Measurements from ENCODE around the gene FHOD1. TPM values are rescaled to one million over a fixed set of nuclear protein-coding genes. Genes with fewer than 3 reads are reported as not detected.

Gene FHOD1
- total RNA-seq, 1 experiment from 2014 or later = 13.2 TPM

DNA sequence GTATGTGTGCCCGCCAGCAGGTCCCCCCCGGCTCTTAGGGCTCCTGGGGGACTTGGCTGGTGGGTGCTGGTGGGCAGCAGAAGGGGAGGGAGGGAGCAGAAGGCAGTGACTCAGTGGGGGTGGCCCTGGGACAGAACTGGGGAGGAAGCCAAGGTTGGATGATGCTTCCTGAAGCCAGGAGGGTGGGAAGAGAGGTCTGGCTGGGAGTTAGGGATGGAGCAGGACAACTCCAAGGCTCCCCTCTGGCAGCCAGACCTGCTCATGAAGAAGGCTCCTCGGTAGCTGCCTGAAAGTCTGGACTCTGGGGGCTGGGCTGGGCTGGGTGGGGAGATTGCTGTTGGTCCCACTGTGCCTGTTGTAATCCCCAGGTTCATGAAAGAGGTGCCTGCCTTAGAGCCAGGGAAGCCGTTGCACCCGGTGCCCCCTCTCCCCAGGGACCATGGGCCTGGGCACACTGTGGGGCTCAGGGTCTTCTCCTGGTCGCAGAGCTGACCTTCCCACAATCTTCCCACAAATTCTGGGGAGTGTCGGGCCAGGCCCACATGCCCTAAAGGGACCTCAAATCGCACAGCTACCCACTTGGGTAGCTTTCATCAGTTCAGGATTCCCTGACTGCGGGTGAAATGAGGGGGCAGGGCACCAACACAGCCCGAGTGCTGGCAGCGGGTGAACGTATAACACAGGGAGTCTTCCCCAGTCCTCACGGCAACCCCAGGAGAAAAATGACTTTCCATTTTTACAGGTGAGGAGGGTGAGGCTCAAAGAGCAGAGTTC lies 30.9 kb upstream of the FHOD1 start:
- peak; percentile 84 for DNase-seq (ENCODE audit: low spot score)

DNA sequence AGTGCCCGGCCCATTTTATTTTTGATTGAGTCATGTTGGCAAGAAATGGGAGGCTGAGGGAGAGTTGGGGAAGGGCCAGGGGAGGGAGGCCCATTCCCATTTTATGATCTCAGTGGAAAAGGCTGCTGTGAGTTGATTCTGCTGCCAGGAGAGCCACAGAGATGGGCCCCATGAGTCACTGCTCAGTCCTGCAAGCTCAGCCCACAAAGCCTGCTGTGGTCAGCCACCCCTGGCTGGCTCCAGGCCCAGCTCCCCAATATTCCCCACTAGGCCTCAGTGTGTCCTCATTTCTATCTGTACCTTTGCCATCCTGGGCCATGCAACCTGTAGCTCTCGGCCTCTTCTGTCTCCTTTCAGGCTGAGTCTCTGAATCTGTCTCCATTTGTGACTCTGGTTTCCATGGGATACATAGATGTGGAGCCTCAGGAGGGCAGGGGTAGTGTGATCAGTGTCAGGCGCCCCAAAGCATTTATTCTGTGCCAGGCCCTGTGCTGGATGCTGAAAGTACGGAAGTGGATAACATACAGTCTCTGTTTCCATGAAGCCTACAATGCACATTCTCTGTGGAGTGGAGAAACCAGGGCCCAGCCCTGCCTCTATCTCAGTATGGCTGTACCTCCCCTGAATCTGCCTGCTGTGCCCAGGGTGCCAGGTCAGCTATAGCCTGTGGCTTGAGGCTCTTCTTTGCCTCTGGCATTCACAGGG lies 30.2 kb upstream of the FHOD1 start:
- peak; percentile 99 for DNase-seq (ENCODE audit: low spot score)

DNA sequence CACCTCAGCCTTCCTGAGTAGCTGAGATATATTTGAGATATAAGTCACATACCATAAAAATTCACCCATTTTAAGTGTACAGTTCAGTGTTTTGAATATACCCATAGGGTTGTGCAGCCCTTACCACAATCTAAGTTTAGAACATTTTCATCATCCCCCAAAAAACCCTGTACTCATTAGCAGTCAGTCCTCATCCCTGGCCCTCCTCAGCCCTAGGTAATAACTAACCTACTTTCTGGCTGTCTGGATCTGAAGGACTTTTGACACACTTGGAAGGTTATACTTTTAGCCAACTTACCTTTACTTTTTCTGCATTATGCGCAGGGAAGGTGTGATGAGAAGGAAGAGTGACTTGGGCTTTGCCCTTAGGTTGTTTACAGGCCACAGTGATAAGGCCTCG lies 28.0 kb upstream of the FHOD1 start:
- no peak for DNase-seq (ENCODE audit: low spot score)

DNA sequence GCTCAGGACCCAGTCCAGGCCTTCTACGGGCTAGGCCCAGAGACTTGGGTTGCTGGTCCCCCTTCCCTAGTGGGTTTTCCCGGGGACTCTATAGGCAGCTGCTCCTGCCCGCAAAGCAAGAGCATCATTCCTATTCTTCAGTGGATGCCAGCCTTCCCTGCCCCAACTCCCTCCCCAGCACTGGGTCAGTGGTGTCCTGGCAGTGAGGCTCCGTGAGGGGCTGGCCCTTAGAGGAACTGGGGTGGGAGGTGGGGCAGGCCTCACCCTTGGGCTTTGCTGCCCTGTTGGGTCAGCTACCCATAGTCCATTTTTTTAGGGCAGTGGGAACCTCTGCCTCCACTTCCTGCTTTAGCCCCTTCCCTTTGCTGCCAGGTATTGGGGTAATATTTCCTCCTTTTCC lies 24.2 kb upstream of the FHOD1 start:
- no peak for DNase-seq (ENCODE audit: low spot score)

DNA sequence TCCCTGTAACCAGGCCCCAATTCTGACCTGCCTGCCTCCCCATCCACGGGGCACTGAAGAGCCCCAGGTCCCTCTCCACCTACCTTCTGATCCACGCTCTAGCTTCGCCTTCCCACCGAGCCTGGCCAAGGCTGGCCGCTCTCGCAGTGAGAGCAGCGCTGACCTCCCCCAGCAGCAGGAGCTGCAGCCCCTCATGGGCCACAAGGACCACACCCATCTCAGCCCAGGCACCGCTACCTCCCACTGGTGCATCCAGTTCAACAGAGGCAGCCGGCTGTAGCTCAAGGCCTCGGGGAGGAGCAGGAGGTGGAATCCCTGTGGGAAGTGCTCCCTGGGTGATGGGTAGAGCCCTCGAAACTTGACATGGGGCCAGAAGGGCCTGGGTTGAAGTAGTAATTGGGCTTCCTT lies 23.7 kb upstream of the FHOD1 start:
- no peak for DNase-seq (ENCODE audit: low spot score)

DNA sequence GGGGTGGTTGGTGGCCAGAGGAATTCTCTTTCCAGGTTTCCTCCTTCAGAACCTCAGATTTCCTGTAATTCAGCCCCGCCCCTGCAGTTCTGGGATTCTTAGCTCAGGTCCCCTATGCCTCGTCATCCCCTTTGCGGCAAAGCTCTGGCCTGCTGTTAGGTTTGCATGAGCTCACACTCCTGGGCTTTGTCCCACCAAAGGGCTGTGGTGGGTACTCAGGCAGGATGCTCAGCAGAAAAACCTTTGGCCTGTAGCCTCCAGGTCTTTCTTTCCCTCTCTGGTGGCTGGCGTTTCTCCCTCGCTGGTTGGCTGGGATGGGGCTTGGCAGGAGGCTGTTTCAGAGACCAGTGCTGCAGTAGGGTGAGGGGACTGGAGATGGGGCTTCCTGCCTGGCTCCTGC lies 22.5 kb upstream of the FHOD1 start:
- DNase-seq (ENCODE audit: low spot score) = peak; percentile 60

DNA sequence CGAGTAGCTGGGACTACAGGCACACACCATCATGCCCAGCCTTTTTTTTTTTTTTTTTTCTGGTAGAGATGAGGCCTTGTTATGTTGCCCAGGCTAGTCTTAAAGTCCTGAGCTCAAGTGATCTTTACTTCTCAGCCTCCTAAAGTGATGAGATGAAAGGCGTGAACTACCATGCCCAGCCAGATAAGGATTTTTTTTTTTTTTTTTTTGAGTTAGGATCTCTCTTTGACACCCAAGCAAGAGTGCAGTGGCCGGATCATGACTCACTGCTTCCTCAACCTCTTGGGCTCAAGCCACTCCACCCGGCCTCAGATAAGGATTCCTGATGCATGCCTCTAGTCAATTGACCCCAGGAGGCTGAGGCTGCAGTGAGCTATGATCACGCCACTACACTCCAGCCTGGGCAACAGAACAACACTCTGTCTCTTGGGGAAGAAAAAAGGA lies 20.9 kb upstream of the FHOD1 start:
- DNase-seq (ENCODE audit: low spot score) = peak; percentile 98

DNA sequence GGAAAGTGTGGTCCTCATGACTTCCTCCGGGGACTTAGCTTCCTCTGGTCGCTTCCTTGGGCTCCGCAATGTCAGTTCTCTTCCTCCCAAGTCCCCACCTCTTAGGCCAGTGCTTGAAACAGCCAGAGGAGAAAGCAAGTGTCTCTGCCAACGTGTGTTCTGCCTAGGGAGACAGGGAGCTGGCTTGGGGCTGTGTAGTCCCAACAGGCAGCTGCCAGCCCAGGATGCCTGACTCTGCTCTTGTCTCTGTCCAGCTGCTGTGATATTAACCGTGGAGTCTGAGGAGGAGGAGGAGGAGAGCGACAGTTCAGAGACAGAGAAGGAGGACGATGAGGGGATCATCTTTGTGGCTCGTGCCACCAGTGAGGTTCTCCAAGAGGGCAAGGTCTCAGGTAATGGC lies 18.6 kb upstream of the FHOD1 start:
- no peak for DNase-seq (ENCODE audit: low spot score)

DNA sequence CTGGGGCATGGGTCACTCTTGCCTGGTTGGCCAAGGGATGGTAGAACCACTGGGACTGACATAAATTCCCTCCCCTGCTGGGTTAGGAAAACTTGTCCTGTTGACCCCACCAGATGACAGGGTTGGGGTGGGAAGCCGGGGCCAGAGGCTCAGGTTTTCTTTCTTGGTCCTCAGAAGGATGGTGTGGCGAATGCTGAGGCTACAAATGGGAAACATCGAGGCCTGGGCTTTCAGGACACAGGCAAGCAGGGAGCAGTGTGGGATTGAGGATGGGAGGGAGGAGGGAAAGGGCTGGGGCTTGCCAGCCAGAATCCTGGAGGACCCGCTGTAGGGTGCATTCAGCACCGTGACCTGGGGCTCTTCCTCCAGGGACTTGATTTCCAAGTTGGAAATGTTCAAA lies 17.6 kb upstream of the FHOD1 start:
- no peak for DNase-seq (ENCODE audit: low spot score)

DNA sequence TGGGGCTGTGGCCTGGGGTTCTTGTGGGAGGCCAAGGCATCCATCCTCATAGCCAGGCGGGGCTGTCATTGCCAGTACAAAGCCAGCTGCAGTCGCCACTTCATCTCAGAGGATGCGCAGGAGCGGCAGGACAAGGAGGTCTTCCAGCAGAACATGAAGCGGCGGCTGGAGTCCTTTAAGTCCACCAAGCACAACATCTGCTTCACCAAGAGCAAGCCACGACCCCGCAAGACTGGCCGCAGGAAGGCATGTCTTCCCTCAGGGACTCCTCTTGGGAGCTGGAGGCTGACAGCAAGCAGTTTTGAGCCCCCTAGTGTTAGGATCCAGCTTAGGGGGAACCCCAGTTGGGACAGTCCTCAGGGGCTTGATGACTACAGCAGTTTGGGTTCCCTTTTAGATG lies 17.0 kb upstream of the FHOD1 start:
- DNase-seq (ENCODE audit: low spot score) = no peak

DNA sequence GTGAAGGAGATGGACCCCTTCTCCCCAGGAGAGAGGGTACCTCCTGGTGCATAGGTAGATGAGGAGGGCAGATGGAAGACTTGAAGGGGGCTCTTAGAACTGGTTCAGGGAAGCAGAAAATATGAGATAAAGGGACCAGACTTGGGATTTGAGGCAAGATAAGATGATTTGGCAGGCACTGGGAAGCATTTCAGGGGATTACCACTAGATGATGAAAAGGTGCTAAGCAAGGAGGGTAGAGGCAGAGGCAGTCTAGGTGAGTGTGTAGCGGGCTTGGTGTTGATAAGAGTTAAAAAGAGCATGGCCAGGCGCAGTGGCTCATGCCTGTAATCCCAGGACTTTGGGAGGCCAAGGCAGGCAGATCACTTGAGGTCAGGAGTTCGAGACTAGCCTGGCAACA lies 15.9 kb upstream of the FHOD1 start:
- no peak for DNase-seq (ENCODE audit: low spot score)

DNA sequence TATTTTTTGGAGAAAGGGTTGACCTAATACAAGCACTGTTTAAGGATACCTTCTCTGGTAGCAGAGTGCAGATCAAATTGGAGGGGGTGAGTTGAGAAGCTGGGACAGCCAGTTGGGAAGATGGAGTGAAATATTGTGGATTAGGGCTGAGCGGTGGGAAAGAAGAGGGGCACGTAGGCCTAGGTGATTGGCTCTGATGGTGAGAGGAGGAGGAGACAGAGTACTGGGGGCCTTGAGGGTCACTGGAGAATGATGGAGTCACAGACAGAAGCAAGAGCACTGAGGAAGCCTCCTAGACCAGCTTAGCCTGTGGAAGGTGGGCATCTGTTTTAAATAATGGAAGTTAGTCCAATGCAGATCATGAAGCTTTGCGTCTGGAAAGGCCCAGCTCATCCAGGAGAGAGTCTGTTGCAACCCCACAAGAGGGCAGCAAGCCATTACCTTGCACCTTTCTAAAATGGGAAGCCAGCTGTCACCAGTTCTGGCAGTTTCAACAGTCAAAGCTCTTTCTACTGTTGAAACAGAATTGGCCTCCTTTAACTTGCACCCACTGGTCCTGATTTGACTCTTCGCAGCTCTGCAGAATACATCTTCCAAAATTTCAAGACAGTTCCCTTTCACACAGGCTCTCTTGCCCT lies 13.3 kb upstream of the FHOD1 start:
- DNase-seq (ENCODE audit: low spot score) = peak; percentile 76

DNA sequence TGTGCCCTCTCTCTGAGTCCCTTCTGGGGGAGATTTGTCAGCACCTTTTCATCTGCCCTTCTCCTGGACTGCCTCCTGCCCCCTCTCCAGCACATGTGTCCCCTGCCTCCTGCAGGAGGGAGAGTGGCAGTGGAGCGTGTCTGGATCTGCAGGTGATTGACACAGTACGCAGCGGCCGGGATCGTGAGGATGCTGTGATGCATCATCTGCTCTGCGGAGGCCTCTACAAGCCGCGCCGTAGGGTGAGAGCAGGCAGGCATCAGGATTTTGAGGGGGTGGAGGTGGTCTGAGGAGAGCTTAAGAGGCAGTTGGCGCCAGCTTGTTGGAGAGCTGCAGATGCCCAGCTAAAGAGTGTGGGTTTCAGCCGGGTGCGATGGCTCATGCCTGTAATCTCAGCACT lies 12.4 kb upstream of the FHOD1 start:
- DNase-seq (ENCODE audit: low spot score) = no peak

DNA sequence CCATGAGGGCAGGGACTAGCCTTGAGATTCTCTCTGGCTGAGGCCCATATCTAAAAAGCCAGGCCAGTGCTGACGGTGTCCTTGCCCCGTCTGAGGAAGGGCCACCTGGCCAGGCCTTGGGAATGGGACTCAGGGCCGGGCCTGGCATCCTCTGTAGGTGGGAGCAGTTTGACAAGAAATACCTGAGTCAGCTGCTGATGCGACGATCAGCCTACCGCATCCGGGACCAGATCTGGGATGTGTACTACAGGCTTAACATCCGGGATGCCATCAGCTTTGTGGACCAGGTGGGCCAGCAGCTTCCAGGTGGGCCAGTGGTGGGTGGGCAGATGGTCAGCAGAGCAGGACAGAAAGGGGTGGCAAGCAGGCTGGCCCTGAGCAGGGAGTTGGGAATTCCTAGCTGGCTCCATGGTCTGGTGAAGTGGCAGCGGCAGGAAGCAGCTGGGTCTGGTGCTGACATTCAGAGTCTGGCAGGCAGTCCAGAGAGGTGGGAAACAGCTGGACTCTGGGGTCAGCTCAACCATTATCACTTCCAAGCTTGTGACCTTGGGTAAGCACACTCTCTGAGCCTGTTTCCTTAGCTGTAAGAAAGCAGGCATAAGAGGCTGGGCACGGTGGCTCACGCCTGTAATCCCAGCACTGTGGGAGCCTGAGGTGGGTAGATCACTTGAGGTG lies 11.0 kb upstream of the FHOD1 start:
- no peak for DNase-seq (ENCODE audit: low spot score)

DNA sequence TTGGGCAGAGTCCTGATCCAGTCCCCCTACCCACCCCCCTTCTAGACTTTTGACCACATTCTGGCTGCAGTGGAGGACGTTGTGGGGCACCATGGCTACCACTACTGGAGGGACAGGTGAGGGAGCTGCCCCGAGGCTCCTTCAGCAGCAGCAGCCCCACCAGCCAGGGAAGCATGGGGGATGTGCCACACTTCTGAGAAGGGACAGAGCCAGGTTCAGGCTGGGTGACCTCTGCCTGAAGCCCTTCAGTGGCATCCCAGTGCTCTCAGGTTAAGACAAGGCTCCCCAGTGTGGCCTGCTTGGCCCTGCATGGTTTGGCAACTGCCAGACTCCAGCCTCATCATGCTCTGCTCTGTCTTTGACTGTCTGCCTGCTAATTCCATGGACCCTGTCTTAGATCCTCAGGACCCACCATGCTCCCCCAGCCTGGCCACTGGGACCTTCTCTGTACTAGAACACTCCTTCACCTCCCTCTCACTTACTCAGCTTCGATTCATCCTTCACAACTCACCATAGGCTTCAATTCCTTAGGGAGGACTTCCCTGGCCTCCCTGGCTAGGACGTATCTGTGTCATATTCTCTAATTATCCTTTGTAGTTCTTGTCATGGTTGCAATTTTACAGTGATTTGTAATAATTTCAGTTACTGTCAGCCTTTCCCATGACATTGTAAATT lies 10.3 kb upstream of the FHOD1 start:
- no peak for DNase-seq (ENCODE audit: low spot score)

DNA sequence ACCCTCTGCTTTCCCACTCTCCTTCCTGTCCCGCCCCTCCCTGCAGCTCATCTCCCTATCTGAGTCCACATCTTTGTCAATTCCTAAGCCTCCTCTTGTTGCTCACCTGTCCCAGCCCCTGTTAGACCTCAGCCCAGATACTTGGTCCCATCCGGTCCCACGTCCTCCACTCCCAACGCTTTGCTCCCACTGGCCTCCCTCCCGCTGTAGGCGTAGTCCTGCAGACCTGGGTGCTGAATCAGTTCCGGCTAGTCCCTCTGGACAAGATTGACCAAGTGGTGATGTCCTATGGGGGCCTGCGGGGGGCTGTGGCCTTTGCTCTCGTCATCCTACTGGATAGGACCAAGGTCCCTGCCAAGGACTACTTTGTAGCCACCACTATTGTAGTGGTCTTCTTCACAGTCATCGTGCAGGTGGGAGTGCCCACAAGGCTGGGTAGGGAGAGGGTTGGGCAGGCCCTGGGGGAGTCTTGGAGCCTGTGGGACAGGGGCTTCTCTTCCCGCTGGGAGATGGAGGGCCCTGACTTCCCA lies 9.5 kb upstream of the FHOD1 start:
- no peak for DNase-seq (ENCODE audit: low spot score)

DNA sequence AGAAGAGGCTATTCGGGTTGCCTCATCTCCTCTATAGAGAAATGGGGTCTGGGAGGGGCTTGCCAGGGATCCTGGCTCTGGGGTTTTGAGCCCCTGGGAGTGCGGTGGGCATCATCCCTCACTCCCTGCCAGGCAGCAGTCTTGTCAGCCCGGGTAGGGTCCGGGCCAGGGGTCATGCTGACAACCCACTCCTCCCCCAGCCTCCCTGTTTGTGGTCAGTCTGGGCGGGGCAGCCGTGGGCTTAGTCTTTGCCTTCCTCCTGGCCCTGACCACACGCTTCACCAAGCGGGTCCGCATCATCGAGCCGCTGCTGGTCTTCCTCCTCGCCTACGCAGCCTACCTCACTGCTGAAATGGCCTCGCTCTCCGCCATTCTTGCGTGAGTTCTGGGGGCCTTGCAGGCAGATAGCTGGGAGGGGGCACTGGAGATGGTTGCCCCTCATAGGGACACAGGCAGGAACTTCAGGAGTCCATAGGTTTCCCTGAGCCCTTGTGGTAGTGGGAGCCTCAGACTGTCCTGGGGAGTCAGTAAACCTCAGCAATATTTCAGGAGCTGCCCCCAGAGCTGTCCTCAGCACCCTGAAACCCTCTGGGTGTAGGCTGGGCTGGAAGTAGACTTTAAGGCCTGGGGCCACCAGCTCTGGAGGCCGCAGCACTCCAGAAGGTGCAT lies 8.4 kb upstream of the FHOD1 start:
- DNase-seq (ENCODE audit: low spot score) = no peak

DNA sequence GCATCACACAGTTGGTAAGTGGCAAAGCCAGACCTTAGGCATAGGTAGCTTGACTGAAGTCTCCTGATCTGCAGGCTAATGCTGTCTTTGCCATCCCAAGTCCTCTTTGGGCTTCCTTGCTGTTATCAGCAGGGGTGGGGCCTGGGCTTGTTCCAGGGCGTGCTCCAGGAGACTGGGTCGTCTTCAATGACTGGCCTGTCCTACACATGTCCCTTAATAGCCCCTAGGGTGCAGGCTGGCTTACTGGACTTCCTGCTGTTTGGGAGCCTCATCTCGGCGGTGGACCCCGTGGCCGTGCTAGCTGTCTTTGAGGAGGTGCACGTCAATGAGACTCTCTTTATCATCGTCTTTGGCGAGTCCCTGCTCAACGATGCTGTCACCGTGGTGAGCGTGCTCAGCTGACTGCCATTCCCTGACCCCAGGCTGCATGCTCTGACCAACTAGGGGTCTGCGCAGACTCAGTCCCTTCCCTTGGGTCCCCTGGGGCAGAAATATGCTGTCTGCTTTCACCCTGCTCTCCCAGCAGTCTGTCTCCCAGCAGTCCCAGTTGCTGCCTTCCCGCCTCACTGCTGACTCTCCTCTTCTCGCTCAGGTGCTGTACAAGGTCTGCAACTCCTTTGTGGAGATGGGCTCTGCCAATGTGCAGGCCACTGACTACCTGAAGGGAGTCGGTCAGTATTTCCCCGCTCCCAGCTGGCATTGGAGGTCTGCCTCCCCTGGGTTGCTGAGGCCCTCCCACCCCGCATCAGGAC lies 7.7 kb upstream of the FHOD1 start:
- DNase-seq (ENCODE audit: low spot score) = no peak

DNA sequence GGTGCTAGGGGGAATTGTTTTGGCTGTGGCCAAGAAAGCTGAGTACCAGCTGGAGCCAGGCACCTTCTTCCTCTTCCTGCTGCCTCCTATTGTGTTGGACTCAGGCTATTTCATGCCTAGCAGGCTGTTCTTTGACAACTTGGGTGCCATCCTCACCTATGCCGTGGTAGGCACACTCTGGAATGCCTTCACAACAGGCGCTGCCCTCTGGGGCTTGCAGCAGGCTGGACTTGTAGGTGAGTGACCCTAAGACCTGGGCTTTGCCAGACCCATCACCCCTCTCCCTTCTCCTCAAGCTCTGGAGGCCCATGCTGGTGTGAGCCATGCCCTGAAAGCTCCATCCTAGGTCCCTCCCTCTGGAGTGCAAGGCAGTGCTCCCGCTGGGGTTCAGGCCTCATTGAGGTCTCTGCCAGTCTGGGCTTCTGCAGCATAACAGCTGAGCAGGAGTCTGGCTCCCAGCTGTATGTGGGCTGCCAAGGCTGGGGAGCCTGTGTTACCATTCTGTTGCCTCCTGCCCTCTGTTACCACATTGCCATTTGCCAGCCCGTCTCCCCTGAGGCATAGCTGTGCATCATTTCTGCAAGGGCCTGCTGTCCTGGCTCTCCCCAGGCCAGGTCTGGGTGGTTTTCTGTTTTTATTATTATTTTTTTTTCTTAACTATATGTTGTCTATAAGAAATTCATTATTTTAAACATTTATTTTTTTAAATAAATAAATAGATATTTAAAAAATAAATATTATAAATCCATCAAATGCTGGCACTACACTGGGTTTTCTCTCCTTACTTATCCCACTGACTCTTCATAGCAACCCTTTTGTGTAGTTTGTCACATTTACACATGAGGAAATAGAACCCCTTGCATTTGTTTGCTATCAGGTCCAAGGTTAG lies 5.6 kb upstream of the FHOD1 start:
- no peak for DNase-seq (ENCODE audit: low spot score)

DNA sequence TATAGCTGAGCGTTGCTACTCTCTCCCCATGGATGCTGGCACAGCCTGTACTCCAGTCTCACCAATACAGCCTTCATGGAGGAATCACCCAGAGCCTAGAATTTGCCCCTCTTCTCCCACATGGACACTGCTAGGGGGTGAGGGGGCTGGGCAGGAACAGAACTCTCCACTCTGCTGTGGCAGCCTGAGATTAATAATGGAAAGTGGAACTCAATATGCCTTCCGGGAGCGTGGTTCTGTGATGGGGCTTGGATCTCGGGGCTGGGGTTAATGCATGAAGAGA lies 2.7 kb upstream of the FHOD1 start:
- DNase-seq (ENCODE audit: low spot score) = no peak

Measured in A172 (cell line).